HCT116 (cell line): ENCODE data around the gene HAUS8. TPM values are rescaled to one million over a fixed set of nuclear protein-coding genes. Genes with fewer than 3 reads are reported as not detected.

Experiments used
- ATAC-seq: fragments of 200-7000 bp; cut with Tn5 transposase; 2 replicates; pipeline ENCODE4 v1.9.1; 2020; ENCODE audit warnings: mild to moderate bottlenecking, moderate library complexity
- BruUV-seq: library from RNA; stranded (reverse); fragments of 400-500 nt; replicated peaks from 2 replicates; lab custom pipeline; 2021; lab: Mats Ljungman, UMichigan
- CTCF ChIA-PET: fragments of 300-600 bp; sonication (Branson Sonifier 250); formaldehyde crosslinking; loops from one replicate; lab custom pipeline; 2021; ENCODE audit warnings: antibody characterized with exemption; lab: Charles Lee
- POLR2A ChIA-PET: fragments of 300-600, 350-600 bp; sonication (Branson Sonifier 250); formaldehyde crosslinking; loops from one replicate; lab custom pipeline; 2021; ENCODE audit warnings: antibody characterized with exemption; lab: Charles Lee
- RAD21 ChIA-PET, 2 experiments: fragments of 300-600 bp; sonication (Branson Sonifier 250); formaldehyde crosslinking; loops; one replicate each; lab custom pipeline; 2023; ENCODE audit warnings: low total read pairs in 2 of 2; ENCODE audit not compliant: uncharacterized antibody in 2 of 2, unreplicated experiment in 2 of 2, low non-redundant PET in 1 of 2; lab: Charles Lee
- DNase-seq: peaks from one replicate; pipeline ENCODE4 v3.0.0-alpha.2; 2010; ENCODE audit warnings: low read depth, low spot score
- H2AFZ ChIP-seq: fragments of 200-600 bp; shearing (Covaris generic), sonication (generic); 2 replicates; pipeline ENCODE4 v1.6.1; 2017; ENCODE audit warnings: low read depth, mixed run types, mixed read lengths, antibody characterized with exemption, low read length; ENCODE audit not compliant: poor library complexity, severe bottlenecking
- H3K27ac ChIP-seq: 2 replicates; pipeline ENCODE4 v1.5.1; 2012; ENCODE audit warnings: low read depth, low read length
- H3K27me3 ChIP-seq: fragments of 200-600 bp; sonication (generic); 2 replicates; pipeline ENCODE4 v1.6.1; 2016; ENCODE audit warnings: mixed run types, low read length, mixed read lengths; ENCODE audit not compliant: insufficient read depth
- H3K36me3 ChIP-seq, 2 experiments: fragments of 200-500 bp in 1 of 2; fragments of 200-600 bp in 1 of 2; sonication (Bioruptor generic) in 1 of 2; sonication (generic) in 1 of 2; 2 replicates each; pipeline versions ENCODE4 v1.5.1 to v1.6.1; 2014 to 2016; ENCODE audit warnings: low read length in 2 of 2, inconsistent platforms in 1 of 2, mixed read lengths in 1 of 2, mixed run types in 1 of 2; ENCODE audit not compliant: insufficient read depth in 2 of 2, control insufficient read depth in 1 of 2
- H3K4me1 ChIP-seq, 2 experiments: fragments of 200-600 bp in 1 of 2; sonication (generic) in 1 of 2; 2 replicates each; pipeline versions ENCODE4 v1.5.1 to v1.6.1; 2012 to 2017; ENCODE audit warnings: low read length in 2 of 2, inconsistent platforms in 1 of 2, mild to moderate bottlenecking in 1 of 2, mixed read lengths in 1 of 2, mixed run types in 1 of 2, moderate library complexity in 1 of 2; ENCODE audit not compliant: insufficient read depth in 2 of 2, control insufficient read depth in 1 of 2
- H3K4me2 ChIP-seq: fragments of 200-600 bp; sonication (generic); 2 replicates; pipeline ENCODE4 v1.6.1; 2017; ENCODE audit warnings: mixed run types, low read length, mixed read lengths
- H3K4me3 ChIP-seq, 2 experiments: fragments of 200-600 bp in 1 of 2; sonication (generic) in 1 of 2; replicated peaks in 1 of 2; 2 replicates each; pipeline ENCODE4 v1.5.1; 2011 to 2016; ENCODE audit warnings: low read length in 2 of 2, control low read depth in 1 of 2, low read depth in 1 of 2, mild to moderate bottlenecking in 1 of 2, mixed read lengths in 1 of 2, mixed run types in 1 of 2
- H3K79me2 ChIP-seq: fragments of 200-600 bp; sonication (generic); 2 replicates; pipeline ENCODE4 v1.6.1; 2017; ENCODE audit warnings: mild to moderate bottlenecking, mixed run types, low read length, moderate library complexity, mixed read lengths; ENCODE audit not compliant: insufficient read depth
- H3K9ac ChIP-seq: fragments of 200-600 bp; sonication (generic); 2 replicates; pipeline ENCODE4 v1.6.1; 2016; ENCODE audit warnings: low read length, mixed read lengths
- H3K9me2 ChIP-seq: fragments of 200-600 bp; sonication (generic), shearing (Covaris generic); 2 replicates; pipeline ENCODE4 v1.6.1; 2017; ENCODE audit warnings: mixed run types, mild to moderate bottlenecking, moderate library complexity; ENCODE audit not compliant: insufficient read depth
- H3K9me3 ChIP-seq, 2 experiments: fragments of 200-500 bp in 1 of 2; fragments of 200-600 bp in 1 of 2; sonication (Bioruptor generic) in 1 of 2; sonication (generic) in 1 of 2; 2 replicates each; pipeline ENCODE4 v1.6.1; 2014 to 2017; ENCODE audit warnings: low read length in 2 of 2, mixed read lengths in 2 of 2, inconsistent platforms in 1 of 2, low read depth in 1 of 2, mild to moderate bottlenecking in 1 of 2, mixed run types in 1 of 2, moderate library complexity in 1 of 2; ENCODE audit not compliant: control insufficient read depth in 1 of 2, insufficient read depth in 1 of 2
- H4K20me1 ChIP-seq: fragments of 200-600 bp; sonication (generic), shearing (Covaris generic); 2 replicates; pipeline ENCODE4 v1.6.1; 2017; ENCODE audit warnings: mixed run types, mild to moderate bottlenecking, moderate library complexity; ENCODE audit not compliant: insufficient read depth
- EZH2 ChIP-seq: fragments of 200-600 bp; sonication (generic); IDR thresholded peaks from 2 replicates; pipeline ENCODE4 v1.6.1; 2017; ENCODE audit warnings: antibody characterized with exemption, mixed run types
- JUND ChIP-seq: IDR thresholded peaks from 2 replicates; pipeline ENCODE4 v1.6.1; 2012
- MAX ChIP-seq: IDR thresholded peaks from 2 replicates; pipeline ENCODE4 v1.6.1; 2012
- POLR2AphosphoS5 ChIP-seq: IDR thresholded peaks from 2 replicates; pipeline ENCODE4 v1.6.1; 2011; ENCODE audit warnings: mild to moderate bottlenecking, low read depth, low read length, moderate library complexity
- RAD21 ChIP-seq: IDR thresholded peaks from 2 replicates; pipeline ENCODE4 v1.6.1; 2012; ENCODE audit warnings: low read depth, mild to moderate bottlenecking
- SIN3A ChIP-seq: IDR thresholded peaks from 2 replicates; pipeline ENCODE4 v1.6.1; 2012; ENCODE audit warnings: low read depth
- ZBTB33 ChIP-seq: IDR thresholded peaks from 2 replicates; pipeline ENCODE4 v1.6.1; 2011; ENCODE audit warnings: mild to moderate bottlenecking, low read length, moderate library complexity; ENCODE audit not compliant: insufficient replicate concordance; ENCODE audit errors: extremely low read depth
- ZFX ChIP-seq: fragments of 450-650 bp; IDR thresholded peaks from 2 replicates; pipeline ENCODE4 v1.6.1; 2017
- intact Hi-C: fragments of 100-400 bp; cut with micrococcal nuclease; formaldehyde crosslinking; loops from 2 replicates; pipeline ENCODE4 v1.10.0; 2022
- total RNA-seq: library from RNA; stranded (reverse); gene quantifications from one replicate; pipeline ENCODE4 v1.2.1, GENCODE V29; 2021; ENCODE audit not compliant: unreplicated experiment
- TF ChIP-seq, protein P1 (sequence below): IDR thresholded peaks from 2 replicates; pipeline ENCODE4 v1.6.1; 2012; ENCODE audit warnings: low read depth

HAUS8 gene
- total RNA-seq, 1 experiment from 2014 or later, result 23.6 TPM

- H3K9me3 ChIP-seq, result no peaks in the 10 kb centered on the region
- no peak overlapping the region for H3K27ac ChIP-seq
- ATAC-seq (no peak), DNase-seq (no peak)
- no peak overlapping the region for H3K9ac ChIP-seq
- no TSS peak for BruUV-seq
- no peaks in the 10 kb centered on the region for H3K27me3 ChIP-seq
- no peaks in the 10 kb centered on the region for H4K20me1 ChIP-seq
- ChIA-PET RAD21 (no interaction called here), POLR2A (no interaction called here), CTCF (no interaction called here)
- TF ChIP-seq SIN3A (no peak), EZH2 (no peak), JUND (no peak), ZBTB33 (no peak), RAD21 (no peak), ZFX (no peak), MAX (no peak), POLR2AphosphoS5 (no peak)
- TF ChIP-seq, protein P1, sequence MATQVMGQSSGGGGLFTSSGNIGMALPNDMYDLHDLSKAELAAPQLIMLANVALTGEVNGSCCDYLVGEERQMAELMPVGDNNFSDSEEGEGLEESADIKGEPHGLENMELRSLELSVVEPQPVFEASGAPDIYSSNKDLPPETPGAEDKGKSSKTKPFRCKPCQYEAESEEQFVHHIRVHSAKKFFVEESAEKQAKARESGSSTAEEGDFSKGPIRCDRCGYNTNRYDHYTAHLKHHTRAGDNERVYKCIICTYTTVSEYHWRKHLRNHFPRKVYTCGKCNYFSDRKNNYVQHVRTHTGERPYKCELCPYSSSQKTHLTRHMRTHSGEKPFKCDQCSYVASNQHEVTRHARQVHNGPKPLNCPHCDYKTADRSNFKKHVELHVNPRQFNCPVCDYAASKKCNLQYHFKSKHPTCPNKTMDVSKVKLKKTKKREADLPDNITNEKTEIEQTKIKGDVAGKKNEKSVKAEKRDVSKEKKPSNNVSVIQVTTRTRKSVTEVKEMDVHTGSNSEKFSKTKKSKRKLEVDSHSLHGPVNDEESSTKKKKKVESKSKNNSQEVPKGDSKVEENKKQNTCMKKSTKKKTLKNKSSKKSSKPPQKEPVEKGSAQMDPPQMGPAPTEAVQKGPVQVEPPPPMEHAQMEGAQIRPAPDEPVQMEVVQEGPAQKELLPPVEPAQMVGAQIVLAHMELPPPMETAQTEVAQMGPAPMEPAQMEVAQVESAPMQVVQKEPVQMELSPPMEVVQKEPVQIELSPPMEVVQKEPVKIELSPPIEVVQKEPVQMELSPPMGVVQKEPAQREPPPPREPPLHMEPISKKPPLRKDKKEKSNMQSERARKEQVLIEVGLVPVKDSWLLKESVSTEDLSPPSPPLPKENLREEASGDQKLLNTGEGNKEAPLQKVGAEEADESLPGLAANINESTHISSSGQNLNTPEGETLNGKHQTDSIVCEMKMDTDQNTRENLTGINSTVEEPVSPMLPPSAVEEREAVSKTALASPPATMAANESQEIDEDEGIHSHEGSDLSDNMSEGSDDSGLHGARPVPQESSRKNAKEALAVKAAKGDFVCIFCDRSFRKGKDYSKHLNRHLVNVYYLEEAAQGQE, result no peak
- H3K4me3 ChIP-seq, result no peak overlapping the region
- no peak overlapping the region for H3K4me2 ChIP-seq
- H3K9me2 ChIP-seq, result no peaks in the 10 kb centered on the region
- no peak overlapping the region for H2AFZ ChIP-seq
- H3K79me2 ChIP-seq, result peaks cover 91% of the 10 kb centered on the region
- intact Hi-C loops, result no loop called here
- H3K4me1 ChIP-seq, result peaks cover 9 to 10% of the 10 kb centered on the region in 2 experiments
- no peaks in the 10 kb centered on the region; a peak in 1 of 4 replicates for H3K36me3 ChIP-seq
Observed at GRCh38 chr19:17092696-17093095, 17.4 kb upstream of the HAUS8 start.
